SIG-M5 (cell line): ENCODE data around the gene TMEM72.

Experiments used
- DNase-seq: peaks from one replicate; lab custom pipeline; 2025; lab: John Stamatoyannopoulos, UW

The TMEM72 gene

DNA sequence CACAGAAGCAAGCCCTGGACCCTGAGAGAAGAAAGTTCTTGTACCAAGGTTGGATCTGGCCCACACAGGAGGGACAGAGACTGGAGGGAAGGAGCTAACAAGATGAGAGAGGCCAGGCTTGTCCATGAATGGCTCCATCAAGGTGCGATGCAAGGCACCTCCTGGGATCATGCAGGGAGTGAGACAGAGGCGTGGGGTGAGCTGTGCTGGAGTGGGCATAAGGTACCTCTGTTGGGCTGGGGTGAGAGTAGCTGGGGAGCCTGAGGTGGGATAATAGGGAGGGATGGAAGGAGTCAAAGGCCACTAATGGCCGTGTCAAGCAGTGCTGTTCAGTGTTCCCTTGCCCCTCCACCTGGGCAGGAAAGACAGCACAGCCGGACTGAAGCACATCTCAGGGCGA, 9.9 kb downstream of the TMEM72 start:
- no peak for DNase-seq

GRCh38 chr10:44921506-44921905, 10.4 kb downstream of the TMEM72 start:
- DNase-seq: no peak

DNA sequence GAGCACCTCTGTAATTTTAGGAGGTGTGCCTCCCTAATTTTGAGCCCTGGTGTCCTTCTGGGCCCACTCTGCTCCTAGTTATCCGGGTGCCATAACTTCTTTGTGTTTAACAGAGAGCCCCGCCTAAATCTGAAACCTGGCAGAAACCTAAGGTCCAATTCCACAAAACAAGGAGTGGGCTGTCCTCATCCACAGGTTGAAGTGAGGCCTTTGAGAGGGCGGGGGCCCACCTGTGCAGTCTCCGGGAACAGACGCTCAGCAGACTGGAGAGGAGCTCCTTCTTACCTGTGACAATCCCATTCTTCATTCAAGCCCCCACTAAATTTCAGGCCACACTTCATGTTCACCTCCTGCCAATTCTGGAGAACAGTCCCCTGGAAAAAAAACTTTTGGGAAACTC, 10.9 kb downstream of the TMEM72 start:
- no peak for DNase-seq

DNA sequence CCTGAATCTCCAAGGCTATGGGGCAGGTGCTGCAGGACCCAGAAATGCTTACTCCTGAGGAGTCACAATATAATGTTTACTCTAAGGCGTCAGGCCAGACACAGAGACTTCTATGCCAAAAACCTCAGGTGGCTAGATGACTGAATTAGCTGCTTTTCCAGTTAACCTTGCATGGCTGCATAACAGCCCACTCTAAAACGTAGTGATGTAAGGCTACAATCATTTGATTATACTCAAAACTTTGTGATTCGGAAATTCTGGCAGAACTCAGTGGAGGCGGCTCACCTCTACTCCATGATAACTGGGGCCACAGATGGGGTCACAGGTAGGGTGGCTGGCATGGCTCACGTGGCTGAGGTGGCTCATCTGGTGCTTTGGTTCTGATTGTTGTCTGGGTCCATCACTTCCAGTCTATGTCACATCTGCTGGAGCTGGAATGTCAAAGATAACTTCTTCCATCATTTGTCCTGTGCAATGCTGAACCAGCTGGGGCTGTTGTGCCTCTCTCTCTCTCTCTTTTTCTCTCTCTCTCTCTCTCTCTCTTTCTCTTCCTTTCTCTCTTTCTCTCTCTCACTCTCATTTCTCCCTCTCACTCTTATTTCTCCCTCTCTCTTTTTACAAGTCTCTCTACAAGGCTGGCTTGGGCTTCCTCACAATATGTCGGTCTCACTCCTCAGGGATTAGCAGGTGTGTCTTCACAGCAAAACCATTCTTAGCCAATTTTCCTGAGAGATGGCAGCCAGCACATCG, 11.8 kb downstream of the TMEM72 start:
- no peak for DNase-seq

DNA sequence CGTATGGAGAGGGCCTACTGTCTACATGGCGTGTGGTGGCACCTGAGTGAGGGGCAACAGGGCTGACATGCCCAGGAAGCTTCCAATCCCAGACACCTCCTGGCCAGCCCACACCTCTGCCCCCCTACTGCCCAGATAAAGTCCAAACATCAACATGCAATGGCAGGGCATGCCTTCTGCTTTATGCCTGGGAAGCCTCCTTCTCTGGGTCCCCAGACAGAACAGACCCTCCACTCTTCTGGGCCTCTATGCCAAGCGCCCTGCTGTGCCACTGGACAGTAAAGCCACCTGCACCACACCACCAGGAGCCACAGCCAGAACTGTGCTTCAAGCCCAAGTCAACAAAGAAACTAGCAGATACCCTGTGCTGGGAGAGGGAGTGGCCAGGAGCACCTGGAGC, 12.5 kb downstream of the TMEM72 start:
- no peak for DNase-seq

GRCh38 chr10:44924261-44925040, 13.3 kb downstream of the TMEM72 start:
- no peak for DNase-seq

DNA sequence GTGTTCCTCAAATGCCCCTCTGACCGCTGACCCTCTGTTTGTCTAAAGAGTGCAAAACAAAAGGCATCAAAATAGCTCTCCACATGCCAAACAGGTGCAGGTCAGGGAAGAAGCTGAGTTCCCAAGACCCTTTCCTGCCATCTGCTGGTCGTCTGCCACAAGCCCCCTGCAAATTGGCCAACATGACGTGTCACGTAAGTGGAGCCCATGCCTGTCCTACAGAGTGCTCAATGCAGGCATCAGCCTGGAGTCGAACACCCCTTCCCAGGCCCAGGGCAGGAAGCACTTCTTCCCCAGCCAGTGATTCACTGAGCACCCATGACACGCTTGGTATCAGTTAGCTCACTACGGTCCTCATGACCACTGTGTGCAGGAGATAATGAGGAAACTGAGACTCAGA, 14.1 kb downstream of the TMEM72 start:
- DNase-seq: no peak

GRCh38 chr10:44925811-44926750, 14.9 kb downstream of the TMEM72 start:
- DNase-seq: no peak

DNA sequence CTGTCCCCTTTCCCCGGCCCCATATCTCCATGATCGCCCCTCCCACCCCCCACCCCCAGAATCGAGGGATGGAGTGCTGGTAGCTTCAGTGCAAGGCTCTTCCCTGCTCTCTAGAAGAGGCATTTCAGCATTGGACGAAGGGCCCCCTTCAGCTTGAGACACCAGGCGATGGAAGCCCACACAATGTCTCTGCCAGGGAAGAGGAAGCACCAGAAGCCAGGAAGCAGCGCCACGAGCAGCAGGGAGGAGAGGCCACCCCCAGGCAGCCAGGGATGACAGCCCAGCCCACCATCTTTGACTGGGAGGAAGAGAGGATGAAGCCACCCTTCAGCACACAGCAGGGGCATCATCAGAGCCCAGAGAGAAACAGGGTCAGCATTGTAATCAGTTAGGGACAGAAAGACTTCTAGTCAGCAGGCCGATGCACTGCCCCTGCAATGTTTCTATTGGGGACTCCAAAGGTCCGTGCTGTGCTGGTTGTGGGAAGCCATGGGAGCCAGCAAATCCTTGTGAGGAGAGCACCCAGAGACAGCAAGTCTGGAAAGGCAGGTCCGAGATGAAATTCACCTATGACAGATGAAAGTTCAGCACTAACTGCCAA, 15.7 kb downstream of the TMEM72 start:
- DNase-seq: no peak

DNA sequence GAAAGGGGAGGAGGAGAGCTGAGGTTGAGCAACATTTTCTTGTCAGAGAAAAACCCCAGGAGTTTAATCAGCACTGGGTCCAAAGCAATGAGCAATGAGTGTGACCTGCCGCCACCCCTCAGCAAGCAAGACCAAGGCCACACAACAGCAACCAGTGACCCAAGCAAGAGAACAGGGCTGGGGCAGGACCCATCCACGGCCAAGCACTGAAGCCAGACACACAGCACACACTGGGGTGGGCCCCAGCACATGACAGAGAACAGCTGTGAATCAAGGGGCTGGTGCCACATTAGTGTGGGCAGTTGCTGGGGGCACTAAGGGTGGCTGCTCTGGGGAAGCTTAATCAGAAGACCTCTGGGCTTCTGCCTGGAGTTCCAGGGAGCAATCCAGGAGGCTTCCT, 16.2 kb downstream of the TMEM72 start:
- DNase-seq: no peak

DNA sequence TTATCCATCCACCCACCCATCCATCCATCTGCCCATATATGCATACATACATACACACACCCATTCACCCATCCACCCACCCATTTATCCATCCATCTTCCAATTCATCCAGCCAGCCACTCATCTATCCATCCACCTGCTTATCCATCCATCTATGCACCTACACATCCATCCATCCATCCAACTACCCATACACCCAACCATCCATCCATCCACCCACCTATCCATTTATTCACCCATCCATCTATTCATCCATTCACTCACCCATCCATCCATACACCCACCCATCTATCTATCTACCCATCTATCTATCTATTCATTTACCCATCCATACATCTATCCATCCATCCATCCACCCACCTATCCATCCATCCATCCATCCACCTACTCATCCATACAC, 17.3 kb downstream of the TMEM72 start:
- DNase-seq: no peak

DNA sequence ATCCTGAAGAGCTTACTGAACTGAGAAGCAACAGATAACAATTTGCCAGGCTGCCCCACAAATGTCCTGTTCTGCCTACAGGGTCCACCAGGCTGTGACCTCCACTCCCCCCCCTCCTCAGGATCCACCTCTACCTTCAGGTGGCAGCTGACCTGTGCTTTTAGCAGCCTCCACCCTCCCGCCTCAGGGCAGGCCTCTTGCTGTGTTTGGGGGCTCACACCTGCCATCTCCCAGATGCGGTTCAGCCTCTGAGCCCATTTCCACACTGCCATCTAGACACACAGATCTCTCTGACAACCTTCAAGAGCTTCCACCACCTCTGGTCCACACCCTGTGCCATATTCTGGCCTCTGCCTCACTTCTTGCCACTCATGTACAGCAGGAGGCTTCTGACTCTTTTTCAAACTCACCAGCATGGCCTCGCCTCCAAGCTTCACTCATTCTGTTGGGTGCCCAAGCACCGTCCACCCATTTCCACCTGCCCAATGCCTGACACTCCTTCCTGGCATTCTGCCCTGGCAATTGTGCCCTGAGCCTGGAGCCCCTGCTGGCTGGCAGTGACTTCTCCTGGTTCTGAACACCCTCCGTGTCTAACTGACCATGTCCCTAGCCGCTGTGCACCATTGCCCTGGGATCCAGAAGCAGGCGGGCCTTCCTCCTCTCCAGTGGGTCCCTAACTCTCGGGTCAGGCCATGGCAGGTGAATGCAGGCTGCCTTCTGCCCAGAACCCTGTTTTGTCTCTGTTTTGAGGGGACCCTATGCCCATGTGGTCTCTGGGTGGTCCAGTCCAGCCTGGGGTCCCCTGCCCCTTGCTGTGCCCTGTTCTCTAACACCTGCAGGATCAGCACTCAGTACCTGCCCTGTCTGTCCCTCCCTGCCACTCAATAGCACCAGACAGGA, 18.5 kb downstream of the TMEM72 start:
- DNase-seq: no peak

DNA sequence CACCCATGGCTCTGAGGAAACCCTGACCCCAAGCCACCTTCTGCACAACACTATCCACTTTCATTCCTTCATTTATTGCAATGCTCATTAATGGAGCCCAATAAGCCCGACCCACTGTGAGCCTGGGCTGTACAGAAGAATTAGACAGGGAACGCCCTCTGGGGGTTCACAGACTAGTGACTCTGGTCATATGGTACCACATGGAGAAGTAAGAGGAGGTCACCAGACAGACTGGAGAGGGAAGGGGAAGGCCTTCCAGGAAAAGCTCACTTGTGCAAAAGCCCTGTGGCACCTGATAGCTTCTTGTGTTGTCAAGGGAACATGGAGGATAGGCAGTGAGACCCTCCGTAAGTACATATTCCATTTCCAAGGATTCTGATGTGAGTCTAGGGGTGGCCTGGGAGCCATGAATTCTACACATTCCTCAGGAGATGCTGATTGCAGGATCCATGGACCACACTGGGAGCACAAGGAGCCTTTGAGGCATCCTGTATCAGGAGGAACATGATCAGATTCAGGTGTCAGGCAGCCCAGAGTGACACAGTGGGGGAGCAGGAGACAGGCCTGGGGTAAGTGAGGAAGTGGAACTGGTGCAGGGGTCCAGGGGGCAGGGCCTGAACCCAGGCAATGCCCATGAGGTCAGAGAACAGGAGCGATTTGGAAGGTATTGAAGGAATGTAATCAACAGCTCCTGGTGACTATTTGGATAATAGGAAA, 19.9 kb downstream of the TMEM72 start:
- no peak for DNase-seq

DNA sequence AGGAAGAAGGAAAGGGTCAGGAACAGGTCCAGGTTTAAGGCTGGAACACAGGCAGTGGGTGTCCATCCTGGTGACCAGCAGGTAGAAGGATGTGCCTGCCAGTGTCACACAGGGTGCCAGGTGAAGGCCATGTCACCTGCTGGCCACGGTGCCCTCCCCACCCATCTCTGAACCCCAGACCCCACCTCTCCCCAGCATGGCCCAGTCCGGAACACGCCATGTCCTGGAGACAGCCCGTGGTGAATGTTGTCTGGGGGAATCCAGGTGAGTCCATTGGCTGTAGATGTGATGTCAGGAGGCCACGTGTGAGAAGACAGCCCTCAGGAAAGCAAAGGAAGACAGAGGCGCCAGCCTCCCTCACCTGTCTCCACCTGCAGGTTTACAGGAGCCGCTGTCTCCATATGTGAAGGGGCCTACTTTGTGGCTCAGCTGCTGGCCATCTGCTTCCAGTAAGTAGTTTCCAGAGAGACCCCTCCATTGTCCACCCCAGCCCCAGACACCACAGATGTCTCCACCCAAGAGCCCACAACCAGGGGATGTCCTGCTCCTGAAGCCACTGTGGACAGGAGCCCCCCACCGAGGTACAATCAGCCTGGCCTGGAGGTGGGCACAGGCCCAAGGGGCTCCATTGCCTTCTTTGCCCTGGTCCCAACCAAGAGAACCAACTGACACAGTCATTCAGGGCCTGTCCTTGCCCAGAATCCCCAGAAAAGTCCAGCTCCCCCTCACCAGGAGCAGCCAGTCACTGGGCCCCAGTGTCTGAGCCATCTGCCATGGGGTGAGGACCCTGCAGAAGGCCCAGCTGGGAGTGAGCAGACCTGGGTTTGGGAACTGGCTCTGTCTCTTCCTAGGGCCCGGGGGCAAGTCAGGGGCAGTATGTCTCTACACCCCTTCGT, 20.7 kb downstream of the TMEM72 start:
- DNase-seq: no peak

DNA sequence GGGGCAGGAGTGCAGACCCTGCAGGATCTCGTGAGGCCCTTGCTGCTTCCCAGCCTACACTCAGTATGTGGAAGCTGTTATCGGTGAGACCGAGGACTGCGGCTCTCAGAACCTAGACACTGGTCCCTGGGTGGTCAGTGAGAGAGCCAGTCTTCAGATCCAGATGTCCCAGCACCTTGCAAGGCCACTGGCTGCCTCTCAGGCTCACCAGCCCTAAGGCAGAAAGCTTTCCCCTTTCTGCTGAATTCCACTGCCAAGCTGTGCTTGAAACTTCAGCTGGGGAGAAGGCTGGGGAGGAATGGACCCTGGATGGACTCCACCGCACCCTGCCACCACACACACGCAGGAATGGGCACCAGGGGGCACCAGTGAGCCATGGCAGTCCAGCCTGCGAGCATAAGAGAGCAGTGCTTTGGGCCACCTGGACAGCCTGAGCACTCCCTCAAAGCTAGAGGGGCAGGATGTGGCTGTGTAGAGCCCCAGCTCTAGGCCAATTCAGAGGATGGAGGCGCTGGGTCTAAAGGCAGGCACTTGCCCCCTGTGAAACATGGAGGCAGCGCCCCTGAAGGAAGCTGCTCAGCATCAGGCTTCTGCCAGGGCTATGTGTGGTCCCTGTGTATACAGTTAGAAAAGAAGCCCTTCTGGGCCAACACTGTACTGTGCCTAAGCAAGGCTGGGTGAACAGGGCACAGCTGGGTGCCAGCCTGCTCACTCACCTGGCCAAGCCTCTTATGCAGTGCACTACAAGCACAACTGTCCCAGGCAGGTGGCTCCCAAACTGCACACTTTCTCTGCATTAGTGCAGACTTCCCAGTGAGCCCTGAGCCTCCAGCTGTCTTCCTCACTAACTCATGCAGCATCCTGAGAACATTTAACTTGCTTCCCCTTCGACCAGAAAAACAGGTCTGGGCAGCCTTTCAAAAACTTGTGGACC, 21.6 kb downstream of the TMEM72 start:
- DNase-seq: no peak

- no peak for DNase-seq
Measured at GRCh38 chr10:44933451-44934321, 22.5 kb downstream of the TMEM72 start.
